GM19035 (cell line): Measurements from ENCODE around the gene LHPP.

Source experiments
- ATAC-seq: cut with Tn5 transposase; IDR thresholded peaks from one replicate; pipeline ENCODE4 v1.9.1; 2021; ENCODE audit not compliant: unreplicated experiment

LHPP gene

DNA sequence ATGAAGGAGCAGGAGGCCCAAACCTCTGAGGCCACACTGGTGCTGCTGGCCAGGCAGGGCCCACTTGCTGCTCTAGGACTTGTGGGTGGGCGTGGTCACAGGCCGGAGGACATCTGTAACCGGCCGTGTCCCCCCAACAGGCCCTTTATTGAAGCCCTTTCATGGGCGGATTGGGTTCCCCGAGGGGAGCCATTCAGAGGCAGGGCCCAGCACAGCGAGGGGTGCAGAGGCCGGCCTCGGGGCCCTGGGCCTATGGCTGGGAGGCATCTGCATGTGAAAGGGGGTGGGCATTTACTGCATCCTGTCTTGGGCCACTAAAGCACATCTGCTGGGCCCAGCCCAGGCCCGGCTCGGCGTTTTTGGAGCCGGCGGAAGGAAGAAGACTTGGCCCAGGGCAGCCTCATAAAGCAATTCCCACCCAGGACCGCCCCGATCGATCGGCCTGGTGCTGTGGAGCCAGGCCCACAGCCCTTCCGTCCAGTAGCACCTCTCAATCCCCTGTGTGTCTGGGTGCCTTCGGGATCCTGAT, 8.4 kb downstream of the LHPP start:
- ATAC-seq = no peak

DNA sequence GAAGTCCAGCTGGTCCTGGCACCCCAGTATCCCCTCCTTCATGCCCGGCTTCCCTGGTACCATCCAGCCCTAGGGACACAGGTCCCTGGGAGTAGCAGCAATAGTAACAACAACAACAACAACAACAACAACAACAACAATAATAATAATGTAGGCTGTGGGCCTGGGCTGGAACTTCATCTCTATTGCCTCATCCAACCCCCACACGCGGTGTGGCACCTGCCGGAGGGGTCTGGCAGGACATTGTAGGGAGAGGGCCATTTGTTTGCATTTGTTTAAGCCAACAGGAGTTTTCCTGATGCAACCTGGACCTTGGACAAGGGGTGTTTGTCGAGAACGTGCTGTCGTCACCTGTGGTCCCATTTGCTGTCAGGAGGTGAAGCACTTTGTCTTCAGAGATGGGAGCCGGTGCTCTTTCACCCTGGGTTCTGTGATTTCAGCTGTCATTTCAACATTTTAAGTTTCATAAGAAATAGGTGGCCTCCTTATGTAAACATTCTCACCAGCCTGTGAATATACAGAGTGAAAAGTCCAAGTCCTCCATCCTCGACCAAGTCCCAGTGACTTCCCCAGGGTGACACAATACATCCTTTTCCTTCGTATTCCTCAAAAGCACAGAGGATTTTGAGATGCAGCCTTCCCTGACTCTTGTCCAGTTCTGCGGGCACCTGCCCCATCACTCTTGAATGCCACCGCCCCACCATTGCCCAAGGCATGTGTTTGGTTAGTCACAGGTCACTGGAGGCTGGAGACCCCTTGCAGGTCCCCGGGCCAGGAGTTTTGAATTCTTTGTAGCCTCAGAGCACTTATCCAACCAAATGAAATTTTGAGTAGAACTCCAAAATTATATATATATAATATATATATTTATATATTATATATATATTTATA, 9.2 kb downstream of the LHPP start:
- no peak for ATAC-seq

DNA sequence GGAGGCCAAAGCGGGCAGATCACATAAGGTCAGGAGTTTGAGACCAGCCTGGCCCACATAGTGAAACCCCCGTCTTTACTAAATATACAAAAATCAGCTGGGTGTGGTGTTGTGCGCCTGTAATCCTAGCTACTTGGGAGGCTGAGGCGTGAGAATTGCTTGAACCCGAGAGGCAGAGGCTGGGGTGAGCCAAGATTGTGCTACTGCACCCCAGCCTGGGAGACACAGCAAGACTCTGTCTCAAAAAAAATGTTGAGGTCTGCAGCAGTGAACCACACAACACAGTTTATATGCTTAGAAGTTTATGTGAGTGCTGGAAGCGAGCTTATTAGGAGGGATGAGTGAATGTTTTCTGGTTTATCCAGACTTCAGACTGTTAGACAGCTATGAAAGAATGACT, 10.4 kb downstream of the LHPP start:
- ATAC-seq = no peak

DNA sequence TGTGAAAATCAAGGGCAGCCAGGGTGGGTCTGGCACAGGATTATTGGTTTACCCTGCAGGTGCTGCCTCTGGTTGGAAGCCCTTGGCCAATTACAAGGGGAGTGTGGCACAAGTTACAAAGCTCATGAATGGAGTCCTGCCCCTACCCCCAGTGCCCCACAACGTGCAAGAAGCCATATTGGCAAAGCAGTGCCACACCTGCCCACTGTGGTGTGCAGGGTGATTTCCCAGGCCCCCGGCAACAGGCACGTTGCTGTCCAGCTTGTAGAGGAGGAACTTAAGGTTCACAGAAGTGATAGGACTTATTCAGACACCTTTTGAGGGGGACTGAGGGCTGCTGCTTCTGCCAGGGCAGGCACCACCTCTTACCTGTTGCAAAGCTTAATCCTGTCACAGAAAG, 11.4 kb downstream of the LHPP start:
- ATAC-seq = no peak

DNA sequence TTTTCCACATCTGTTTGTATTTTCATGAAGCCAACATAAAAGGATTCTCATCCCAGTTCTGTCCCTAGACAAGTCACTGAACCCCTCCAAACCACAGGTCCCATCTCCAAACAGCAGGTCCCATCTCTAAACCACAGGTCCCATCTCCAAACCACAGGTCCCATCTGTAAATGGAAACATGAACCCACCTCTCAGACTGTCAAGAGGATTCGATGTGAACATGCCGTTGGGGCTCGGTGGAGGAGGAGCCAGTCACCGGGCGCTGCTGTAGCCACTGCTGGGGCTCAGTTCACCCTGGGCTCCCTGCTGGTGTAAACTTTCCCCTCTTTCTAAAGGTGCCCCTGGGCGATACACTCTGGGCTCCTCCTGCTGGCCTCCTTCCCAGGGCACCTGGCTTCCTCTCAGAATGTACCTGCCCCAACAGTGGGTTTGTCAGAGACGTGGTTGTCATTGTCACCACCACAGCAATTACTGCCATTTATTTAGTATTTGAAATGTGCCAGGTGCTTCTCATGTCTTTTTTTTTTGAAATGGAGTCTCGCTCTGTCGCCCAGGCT, 13.0 kb downstream of the LHPP start:
- ATAC-seq = no peak

DNA sequence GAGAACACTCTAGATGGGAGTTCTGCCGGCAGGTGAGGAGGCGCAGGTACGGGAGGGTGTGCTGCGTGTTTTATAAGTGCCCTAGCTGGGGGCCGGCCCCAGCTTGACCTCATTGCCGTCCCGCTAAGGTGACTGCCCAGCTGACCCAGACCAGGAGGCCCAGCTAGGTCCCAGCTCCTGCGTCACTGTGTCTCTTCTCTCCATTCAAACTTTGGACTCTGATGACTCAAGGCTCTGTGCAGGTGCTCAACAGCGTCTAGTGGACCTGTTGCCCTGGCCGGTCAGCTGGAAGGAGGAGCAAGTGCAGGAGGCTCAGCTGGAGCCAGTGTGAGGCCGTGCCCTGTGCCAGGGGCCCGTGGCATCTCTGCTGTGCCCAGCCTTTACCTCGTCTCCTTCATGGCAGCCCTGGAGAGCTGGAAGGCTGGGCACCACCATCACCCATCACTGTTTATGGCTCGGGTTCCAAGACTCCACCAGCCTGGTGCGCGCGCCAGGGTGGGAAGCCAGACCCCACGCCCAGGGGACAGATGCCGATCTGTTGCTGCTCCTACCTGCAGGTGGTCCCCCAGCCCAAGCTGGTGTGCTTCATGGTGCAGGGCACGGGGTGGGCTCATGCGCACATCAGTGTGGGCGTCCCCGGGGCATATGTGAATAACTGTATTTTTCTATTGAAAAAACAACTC, 14.6 kb downstream of the LHPP start:
- ATAC-seq = no peak

DNA sequence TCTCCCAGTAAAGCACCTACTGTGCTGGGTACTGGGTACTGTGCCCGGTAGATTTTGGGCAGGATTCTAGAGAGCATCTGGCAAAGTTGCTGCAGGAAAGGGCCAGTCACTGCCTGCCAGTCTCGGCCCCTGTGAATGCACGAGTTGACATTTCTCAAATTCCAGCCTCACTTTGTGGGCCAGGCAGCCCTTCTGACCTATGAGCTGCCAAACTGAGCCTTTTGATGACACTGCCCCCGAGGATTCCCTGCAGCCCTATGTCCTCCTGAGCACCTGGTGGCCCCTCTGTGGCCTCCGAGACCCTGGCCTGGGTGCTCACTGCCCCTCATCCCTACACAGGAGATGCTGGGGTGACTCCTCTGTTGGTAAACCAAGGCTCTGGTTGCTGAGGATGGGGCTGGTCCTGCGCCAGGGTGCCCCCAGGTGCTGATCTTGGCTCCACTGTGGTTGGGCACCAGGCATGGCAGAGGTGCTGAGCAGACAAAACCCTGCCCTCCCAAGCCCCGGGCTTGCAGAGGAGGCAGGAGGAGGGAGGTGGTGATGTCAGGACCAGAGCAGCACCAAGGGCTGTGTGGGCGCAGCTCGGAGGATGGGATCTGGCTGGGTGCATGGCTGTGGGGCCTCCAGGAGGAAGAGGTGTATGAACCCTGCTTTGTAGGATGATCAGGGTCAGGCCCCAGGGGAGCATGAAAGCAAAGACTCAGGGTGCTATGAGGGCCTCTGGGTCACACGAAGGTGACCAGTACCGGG, 16.2 kb downstream of the LHPP start:
- no peak for ATAC-seq

DNA sequence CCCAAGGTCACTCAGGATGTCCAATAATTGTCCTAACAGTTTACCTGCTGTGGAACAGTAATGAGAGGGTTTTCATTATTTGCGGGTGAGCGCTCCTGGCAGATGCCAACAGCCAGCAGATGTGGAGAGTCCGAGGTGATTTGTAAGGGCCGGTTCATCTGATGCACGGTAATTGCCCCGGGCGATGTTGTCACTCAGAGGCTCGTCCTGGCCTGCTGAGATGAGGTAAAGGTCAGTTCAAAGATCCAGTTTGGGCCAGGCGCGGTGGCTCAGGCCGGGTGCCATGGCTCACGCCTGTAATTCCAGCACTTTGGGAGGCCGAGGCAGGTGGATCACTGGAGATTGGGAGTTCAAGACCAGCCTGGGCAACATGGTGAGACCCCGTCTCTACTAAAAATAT, 16.9 kb downstream of the LHPP start:
- no peak for ATAC-seq

DNA sequence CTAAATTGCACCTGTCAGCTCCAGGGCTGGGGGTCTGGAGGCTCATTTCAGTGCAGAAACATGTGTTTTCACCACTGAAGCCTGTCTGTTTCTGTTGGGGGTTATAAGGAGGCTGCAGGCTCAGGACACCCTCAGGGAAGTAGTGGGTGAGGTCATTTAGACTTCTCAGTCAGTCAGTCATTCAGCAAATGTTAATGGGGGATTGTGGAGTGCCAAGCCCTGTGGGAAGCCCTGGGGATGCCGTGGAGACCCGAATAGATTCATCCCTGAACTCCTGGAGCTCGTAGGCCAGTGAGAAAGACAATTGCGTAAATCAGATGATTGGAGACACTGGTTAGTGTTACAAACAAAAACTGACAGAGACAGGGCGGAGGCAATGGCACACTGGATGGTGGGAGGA, 19.2 kb downstream of the LHPP start:
- no peak for ATAC-seq

DNA sequence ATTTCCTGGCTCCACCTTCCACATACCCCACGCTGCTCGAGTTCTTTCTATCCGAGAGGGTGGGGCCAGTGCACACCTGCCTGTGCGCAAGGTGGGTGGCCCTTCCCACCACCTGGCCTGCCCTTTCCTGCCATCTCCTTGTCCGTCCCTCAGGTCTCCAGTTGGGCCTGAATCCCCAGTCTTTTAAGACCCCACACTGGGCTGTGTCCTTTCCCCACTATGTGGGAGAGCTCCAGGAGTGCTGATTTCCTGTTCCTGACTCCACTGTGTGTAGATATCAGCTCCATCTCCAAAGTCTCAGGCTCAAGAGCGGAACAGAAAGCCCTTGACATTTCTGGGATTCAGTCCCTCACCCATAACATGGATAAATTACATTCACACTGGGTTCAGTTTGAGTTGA, 20.1 kb downstream of the LHPP start:
- no peak for ATAC-seq

DNA sequence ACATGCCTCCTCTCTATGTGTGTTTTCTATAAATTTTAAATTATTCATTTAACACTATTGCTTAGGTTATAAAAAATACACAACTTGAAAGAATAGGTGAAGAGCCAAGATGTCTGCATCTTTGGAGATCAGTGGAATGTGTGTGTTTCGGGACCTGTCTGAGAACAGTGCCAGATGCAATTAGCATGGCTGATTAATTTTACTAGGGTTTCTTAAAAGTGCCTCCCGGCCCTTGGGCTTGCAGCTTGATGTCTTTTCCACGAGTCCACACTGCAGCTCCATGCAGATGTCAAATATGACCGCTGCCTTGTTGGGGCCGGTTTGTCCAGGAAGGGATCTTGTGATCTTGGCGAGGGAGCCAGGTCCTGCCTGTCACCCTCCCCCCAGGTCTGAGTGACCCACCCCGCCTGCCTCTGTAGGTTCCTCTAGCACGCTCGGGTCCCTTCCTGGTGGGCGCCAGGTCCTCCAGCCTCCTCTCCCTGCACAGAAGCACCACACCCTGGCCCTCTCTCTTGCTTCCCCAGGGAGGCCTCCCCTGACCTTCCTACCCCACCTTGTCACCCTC, 20.7 kb downstream of the LHPP start:
- no peak for ATAC-seq

DNA sequence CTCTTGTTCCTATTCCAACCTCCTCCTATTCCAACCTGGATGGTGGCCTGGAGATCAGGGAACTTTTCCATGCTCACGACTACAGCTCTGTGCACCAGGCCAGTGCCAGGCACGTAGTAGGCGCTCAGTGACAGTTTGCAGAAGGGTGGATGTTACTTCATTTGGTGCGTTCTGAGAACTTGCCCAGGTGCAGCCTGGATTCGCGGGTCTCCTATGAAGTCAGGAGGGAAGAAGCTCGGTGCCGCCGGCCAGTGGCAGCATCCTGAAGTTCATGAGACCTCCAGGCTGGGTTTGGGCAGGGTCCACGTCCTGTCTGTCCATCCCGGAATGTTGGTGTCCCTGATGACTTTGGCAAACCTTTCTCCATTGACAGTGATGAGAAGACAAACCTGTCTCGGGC, 21.3 kb downstream of the LHPP start:
- ATAC-seq = no peak

DNA sequence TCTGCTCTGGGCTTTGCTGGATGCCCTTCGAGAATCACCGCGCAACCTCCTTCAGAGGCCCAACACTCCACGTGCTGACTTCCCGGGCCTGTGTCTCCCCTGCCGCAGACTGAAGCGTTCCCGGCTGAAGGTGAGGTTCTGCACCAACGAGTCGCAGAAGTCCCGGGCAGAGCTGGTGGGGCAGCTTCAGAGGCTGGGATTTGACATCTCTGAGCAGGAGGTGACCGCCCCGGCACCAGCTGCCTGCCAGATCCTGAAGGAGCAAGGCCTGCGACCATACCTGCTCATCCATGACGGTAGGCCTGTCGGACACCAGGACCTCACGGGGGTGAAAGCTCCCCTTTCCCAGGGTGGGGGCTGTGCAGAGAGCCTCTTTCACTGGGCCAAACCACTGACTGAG, 22.4 kb downstream of the LHPP start:
- no peak for ATAC-seq

DNA sequence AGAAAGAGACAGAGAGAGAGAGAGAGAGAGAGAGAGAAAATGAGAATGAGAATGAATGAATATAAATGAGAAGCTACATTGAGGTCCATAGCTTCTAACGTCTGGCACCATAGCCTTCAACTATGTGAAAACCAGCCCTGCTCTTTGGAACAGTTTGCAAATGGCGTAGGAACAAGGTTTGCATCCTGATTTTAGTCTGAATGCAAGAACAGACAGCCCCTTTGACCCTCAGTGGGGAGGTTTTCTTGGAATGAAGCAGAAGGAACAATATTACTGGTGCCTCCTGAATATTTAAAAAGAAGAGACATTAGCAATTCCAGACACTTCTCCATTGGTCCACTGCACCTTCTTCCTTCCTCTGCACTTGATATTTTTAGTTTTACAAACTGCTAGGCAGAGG, 23.0 kb downstream of the LHPP start:
- ATAC-seq = no peak

DNA sequence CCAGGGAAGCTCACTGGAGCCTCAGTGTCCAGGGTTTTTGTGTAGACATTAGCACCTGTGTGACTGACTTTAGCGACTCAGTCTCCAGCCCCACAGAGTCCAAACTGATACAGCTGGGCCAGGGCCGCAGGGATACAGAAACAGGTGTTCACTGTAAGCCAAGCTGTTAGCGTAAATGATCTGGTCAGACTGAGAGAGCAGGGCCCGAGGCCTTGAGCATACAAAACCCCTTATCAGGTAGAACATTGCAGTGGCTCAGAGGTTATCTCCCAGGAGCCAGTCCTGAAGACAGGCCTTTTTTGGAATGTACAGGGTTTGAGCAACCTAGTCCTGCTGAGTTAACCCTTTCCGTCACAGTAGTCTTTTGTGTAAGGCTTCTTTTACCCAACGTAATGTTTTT, 25.0 kb downstream of the LHPP start:
- ATAC-seq = no peak

DNA sequence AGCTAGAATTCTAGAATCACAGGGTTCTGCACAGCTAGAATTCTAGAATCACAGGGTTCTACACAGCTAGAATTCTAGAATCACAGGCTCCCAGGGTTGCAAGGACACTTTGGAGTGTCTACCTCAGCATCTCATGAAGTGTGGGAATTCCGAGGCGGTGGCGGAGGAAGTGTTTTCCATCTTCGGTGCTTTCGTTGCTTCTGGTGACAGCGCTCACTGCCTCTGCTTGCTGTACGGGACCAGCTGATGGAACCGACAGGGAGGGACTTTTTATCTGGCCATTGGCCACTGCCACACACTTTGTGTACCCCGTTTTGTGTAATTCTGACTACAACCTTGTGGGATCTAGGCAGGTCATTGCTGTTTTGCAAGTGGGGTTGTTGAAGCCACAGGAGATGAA, 29.5 kb downstream of the LHPP start:
- ATAC-seq = no peak

DNA sequence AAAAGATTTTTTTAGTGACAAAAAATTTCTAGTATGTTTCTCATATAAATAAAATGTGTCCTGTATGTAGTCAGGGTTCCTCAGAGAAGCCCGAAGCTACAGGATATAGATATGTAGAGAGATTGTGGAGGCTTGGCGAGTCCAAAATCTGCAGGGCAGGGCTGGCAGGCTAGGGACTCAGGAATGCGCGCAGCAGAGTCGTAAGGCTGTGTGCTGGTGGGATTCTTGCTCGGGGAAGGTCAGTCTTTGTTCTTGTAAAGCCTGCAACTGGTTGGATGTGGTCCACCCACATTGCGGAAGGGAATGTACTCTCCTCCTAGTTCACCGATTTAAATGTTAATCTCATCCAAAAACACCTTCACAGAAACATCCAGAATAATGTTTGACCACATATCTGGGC, 30.6 kb downstream of the LHPP start:
- no peak for ATAC-seq

DNA sequence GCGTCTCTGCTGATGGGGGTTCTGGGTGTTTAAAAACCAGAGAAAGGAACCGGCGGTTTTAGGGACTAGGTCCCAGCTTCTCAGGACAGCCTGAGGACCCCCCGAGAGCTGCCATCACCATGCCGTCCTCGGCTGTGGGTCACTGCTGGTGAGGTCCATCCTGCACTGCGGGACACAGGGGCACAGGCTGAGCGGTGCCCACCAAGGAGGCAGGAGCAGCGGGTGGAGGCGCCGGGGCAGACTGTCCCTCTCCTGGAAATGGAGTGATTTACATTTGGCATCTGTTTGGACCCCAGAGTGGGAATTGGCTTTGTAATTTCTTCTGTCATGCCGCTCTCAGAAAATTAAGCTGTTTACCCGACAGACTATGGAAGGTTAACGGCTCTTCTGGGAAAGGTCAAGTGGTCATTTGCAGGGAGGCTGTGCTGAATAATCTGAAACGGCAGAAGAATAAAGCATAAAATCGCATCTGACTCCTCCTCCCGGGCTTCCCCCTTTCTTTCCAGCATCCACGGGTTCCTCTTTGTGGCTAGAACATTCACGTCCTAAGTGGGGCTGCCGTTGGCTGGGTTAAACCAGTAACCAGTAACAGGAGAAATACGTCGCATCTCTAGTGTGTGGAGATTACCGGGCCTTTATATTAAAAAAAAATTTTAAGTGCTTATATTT, 31.7 kb downstream of the LHPP start:
- ATAC-seq = no peak

DNA sequence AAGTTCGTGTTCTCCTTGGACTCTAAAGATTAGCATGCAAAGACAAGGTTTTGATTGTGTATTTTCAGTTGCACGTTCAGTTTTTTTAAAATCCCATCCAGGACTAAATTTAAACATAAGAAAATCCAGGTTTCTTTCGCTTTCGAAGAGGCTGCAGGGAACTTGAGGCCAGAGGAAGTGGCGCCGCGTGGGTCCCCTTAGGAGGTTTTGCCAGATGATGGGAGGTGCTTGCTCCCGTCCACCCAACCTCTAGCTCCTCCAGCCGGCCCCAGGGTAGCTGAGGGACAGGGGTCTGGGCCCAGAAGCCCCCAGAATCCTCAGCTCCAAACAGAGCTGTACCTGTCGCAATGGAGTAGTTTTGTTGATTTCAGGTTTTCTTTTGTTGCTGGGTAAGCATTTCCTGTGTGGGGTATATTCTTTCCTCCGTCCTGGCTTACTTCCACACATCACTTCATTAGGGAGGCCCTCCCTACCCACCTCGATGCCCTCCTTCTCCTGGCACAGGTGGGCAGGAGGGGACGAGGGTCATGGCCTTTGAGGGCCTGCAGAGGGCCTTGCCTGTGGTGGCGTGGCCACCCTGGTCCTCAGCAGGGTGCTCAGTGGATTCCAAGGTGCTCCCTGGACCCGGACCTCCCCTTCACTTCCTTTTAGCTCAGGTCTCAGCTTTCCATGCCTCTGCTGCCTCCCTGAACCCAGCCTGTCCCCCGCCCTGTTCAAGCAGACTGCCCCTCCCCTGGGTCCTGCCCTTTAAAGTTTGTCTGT, 32.6 kb downstream of the LHPP start:
- ATAC-seq = no peak

DNA sequence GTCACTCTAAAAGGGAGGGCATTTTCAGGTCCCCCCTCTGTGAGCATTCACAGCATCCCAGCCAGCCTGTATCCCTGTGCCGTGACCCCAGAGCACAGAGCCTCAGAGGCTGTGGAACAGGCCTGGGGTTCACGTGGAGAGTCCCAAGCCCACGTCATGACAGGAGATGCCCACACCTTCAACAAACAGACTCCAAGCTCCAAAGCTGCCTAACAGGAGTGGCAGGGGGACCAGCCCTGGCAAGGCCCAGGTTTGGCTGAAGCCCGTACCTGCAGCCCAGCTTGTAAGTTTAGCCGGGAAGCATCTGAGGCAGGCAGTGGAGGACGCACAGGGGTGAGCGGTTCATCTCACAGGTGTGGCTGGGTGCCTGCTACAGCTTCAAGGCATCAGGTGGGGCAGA, 33.5 kb downstream of the LHPP start:
- no peak for ATAC-seq
